Upper lobe of right lung (tissue), 1 donor: ENCODE results near the gene CEP83. TPM values are rescaled to one million over a fixed set of nuclear protein-coding genes. Genes with fewer than 3 reads are reported as not detected.
"Not testable (repeated sequence)": the region's sequence is repeated elsewhere in the genome, so short reads cannot be mapped to it uniquely, and the experiment has no call there.

Experiments used
- ATAC-seq: fragments of 200-7000 bp; cut with Tn5 transposase; one replicate; pipeline ENCODE4 v1.9.1; 2020; ENCODE audit warnings: mild to moderate bottlenecking, moderate library complexity
- DNase-seq: peaks from one replicate; pipeline ENCODE4 v3.0.0-alpha.2; 2020
- H3K27ac ChIP-seq: fragments of 200-600 bp; one replicate; pipeline ENCODE4 v1.8.0; 2022
- H3K27me3 ChIP-seq: fragments of 200-600 bp; one replicate; pipeline ENCODE4 v1.8.0; 2022; ENCODE audit warnings: mild to moderate bottlenecking
- H3K36me3 ChIP-seq: fragments of 200-600 bp; one replicate; pipeline ENCODE4 v1.8.0; 2022
- H3K4me1 ChIP-seq: fragments of 200-600 bp; one replicate; pipeline ENCODE4 v1.8.0; 2022
- H3K4me3 ChIP-seq: fragments of 200-600 bp; one replicate; pipeline ENCODE4 v1.8.0; 2022; ENCODE audit warnings: mild to moderate bottlenecking
- H3K9me3 ChIP-seq: fragments of 200-600 bp; one replicate; pipeline ENCODE4 v1.8.0; 2022
- CTCF ChIP-seq: fragments of 200-600 bp; IDR thresholded peaks from one replicate; pipeline ENCODE4 v1.8.0; 2022; ENCODE audit warnings: antibody characterized with exemption
- intact Hi-C: fragments of 100-400 bp; cut with DNase I; formaldehyde crosslinking; loops from one replicate; pipeline ENCODE4 v1.11.0; 2022
- total RNA-seq: library from RNA; stranded (reverse); fragmentation: NEBNext Ultra II Directional; extraction: Animal tissue kit (Norgen Biotek cat#: 25700); gene quantifications from one replicate; pipeline ENCODE4 v1.2.1, GENCODE V29; 2021
- donor health status: DM: no; HTN: yes; CAD: no; lungs with severe emphysema.

CEP83 gene
- total RNA-seq, 1 donor from 2014 or later, result 11.0 TPM

GRCh38 chr12:94401326-94401725 lies 58.3 kb downstream of the CEP83 start:
- ATAC-seq, result no peak
- TF ChIP-seq CTCF, result no peak
- intact Hi-C loops, result no loop called here

GRCh38 chr12:94398685-94399084 lies 61.0 kb downstream of the CEP83 start:
- ATAC-seq, H3K27ac ChIP-seq, intact Hi-C loops, H3K27me3 ChIP-seq, H3K4me3 ChIP-seq, H3K9me3 ChIP-seq, H3K4me1 ChIP-seq, H3K36me3 ChIP-seq, DNase-seq: not testable (repeated sequence)

More at GRCh38 chr12:94401326-94401725, 58.3 kb downstream of the CEP83 start:
- H3K36me3 ChIP-seq, result no peaks in the 10 kb centered on the region
- no peak overlapping the region for H3K27ac ChIP-seq
- no peaks in the 10 kb centered on the region for H3K27me3 ChIP-seq
- DNase-seq, result no peak
- no peaks in the 10 kb centered on the region for H3K4me1 ChIP-seq
- H3K9me3 ChIP-seq, result peaks cover 4% of the 10 kb centered on the region
- no peak overlapping the region for H3K4me3 ChIP-seq

GRCh38 chr12:94397401-94397800 lies 62.3 kb downstream of the CEP83 start:
- Histone ChIP-seq H3K9me3 (peaks cover 4% of the 10 kb centered on the region), H3K4me1 (no peaks in the 10 kb centered on the region), H3K27me3 (no peaks in the 10 kb centered on the region), H3K27ac (no peak overlapping the region), H3K36me3 (no peaks in the 10 kb centered on the region), H3K4me3 (no peak overlapping the region)
- intact Hi-C loops, result no loop called here
- TF ChIP-seq CTCF, result no peak
- no peak for DNase-seq
- no peak for ATAC-seq

GRCh38 chr12:94396014-94396413 lies 63.7 kb downstream of the CEP83 start:
- H3K4me3 ChIP-seq, H3K4me1 ChIP-seq, H3K27me3 ChIP-seq, ATAC-seq, H3K36me3 ChIP-seq, DNase-seq, intact Hi-C loops, H3K27ac ChIP-seq, H3K9me3 ChIP-seq: not testable (repeated sequence)

GRCh38 chr12:94390130-94390485 lies 69.6 kb downstream of the CEP83 start:
- no peak for TF ChIP-seq CTCF
- Histone ChIP-seq H3K9me3 (no peaks in the 10 kb centered on the region), H3K27me3 (no peaks in the 10 kb centered on the region), H3K4me1 (no peaks in the 10 kb centered on the region), H3K27ac (no peak overlapping the region), H3K36me3 (no peaks in the 10 kb centered on the region), H3K4me3 (no peak overlapping the region)
- DNase-seq, result no peak
- intact Hi-C loops, result no loop called here
- ATAC-seq, result no peak

- H3K4me3 ChIP-seq, intact Hi-C loops, DNase-seq, H3K27ac ChIP-seq, ATAC-seq, H3K9me3 ChIP-seq, H3K27me3 ChIP-seq, H3K4me1 ChIP-seq, H3K36me3 ChIP-seq: not testable (repeated sequence)
Observed at GRCh38 chr12:94389482-94390129, 70.1 kb downstream of the CEP83 start.

- intact Hi-C loops, result no loop called here
- ATAC-seq, result no peak
Observed at GRCh38 chr12:94386422-94386821, 73.2 kb downstream of the CEP83 start.

More at GRCh38 chr12:94386422-94386821, 73.2 kb downstream of the CEP83 start:
- Histone ChIP-seq H3K9me3 (peaks cover 8% of the 10 kb centered on the region), H3K4me1 (no peaks in the 10 kb centered on the region), H3K27ac (no peak overlapping the region), H3K36me3 (no peaks in the 10 kb centered on the region), H3K4me3 (no peak overlapping the region), H3K27me3 (no peaks in the 10 kb centered on the region)
- TF ChIP-seq CTCF, result no peak
- no peak for DNase-seq
